Gastrocnemius medialis (tissue), 4 donors: ENCODE data around the gene PRAMEF13. TPM values are rescaled to one million over a fixed set of nuclear protein-coding genes. Genes with fewer than 3 reads are reported as not detected.
"Not testable (repeated sequence)": the region's sequence is repeated elsewhere in the genome, so short reads cannot be mapped to it uniquely, and the experiment has no call there.

Experiments
- ATAC-seq, 2 donors: fragments of 150-250 bp; one replicate each; pipeline ENCODE4 v1.9.1; 2016
- DNase-seq, 2 donors: peaks; one replicate each; pipeline ENCODE4 v3.0.0-alpha.2; 2019
- H3K27ac ChIP-seq, 4 donors: fragments of 200-600 bp; sonication (generic); 1 replicate in 1 of 4; 2 replicates in 3 of 4; pipeline ENCODE4 v1.5.1; 2016 to 2018; ENCODE audit warnings: mild to moderate bottlenecking in 2 of 4, moderate library complexity in 1 of 4
- H3K27me3 ChIP-seq, 3 donors: fragments of 200-600 bp; sonication (generic) in 2 of 3; 1 replicate in 1 of 3; 2 replicates in 2 of 3; pipeline versions ENCODE4 v1.5.1 to v1.6.0; 2016 to 2019; ENCODE audit warnings: mild to moderate bottlenecking in 1 of 3, moderate library complexity in 1 of 3
- H3K36me3 ChIP-seq, 2 donors: fragments of 200-600 bp; sonication (generic) in 1 of 2; one replicate each; pipeline ENCODE4 v1.5.1; 2017 to 2018
- H3K4me1 ChIP-seq, 2 donors: fragments of 200-600 bp; sonication (generic) in 1 of 2; one replicate each; pipeline ENCODE4 v1.5.1; 2016 to 2017; ENCODE audit warnings: mild to moderate bottlenecking in 2 of 2
- H3K4me3 ChIP-seq, 4 donors: fragments of 200-600 bp; sonication (generic) in 3 of 4; 1 replicate in 1 of 4; 2 replicates in 3 of 4; pipeline ENCODE4 v1.5.1; 2016 to 2019; ENCODE audit warnings: mild to moderate bottlenecking in 2 of 4
- H3K9me3 ChIP-seq, 3 donors: fragments of 200-600 bp; sonication (generic) in 2 of 3; 1 replicate in 1 of 3; 2 replicates in 2 of 3; pipeline ENCODE4 v1.5.1; 2016 to 2019
- in situ Hi-C, 4 donors: fragments of 200-750 bp; cut with MboI; loops; one replicate each; pipeline versions ENCODE4 v1.15.0 to v1.8.0; 2017; ENCODE audit warnings: low sequenced_read_pairs in 4 of 4
- intact Hi-C: fragments of 100-400 bp; cut with DNase I; formaldehyde crosslinking; loops from one replicate; pipeline ENCODE4 v1.15.1; 2023; ENCODE audit warnings: low total_unique reads
- total RNA-seq, 4 donors: library from RNA; depleted of rRNA; stranded (reverse); fragments of >200 nt; gene quantifications; one replicate each; pipeline versions ENCODE4 v1.1.0 to v1.2.3, GENCODE V29; 2016

PRAMEF13 gene
- total RNA-seq, 4 donors from 2014 or later, result not detected

DNA sequence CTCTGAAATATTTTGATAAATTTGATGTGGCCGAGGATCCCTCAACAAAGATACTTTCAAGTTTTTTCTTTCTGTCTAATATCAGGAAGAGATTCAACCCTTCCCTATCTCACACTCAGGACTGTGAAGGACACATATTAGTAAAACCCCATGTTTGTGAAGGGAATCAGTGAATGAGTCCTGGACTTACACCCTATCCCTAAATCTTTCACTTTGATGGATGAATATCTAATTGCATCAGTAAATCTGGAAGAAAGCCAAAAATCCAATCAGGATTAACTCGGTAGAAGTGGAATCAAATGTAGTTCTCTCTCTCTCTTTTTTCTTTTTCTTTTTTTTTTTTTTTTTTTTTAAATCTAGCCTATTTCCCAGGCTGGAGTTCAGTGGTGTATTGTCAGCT lies 29.7 kb downstream of the PRAMEF13 start, which contains the start of gene PRAMEF9:
Gene PRAMEF9, plus strand, starts transcription at position 301 of the 400 bp plus-strand sequence. CDS start 3,433 bp downstream, outside the sequence.
- in situ Hi-C loops, ATAC-seq, H3K27ac ChIP-seq, DNase-seq, H3K9me3 ChIP-seq, H3K27me3 ChIP-seq, H3K36me3 ChIP-seq, intact Hi-C loops, H3K4me3 ChIP-seq, H3K4me1 ChIP-seq: not testable (repeated sequence)

DNA sequence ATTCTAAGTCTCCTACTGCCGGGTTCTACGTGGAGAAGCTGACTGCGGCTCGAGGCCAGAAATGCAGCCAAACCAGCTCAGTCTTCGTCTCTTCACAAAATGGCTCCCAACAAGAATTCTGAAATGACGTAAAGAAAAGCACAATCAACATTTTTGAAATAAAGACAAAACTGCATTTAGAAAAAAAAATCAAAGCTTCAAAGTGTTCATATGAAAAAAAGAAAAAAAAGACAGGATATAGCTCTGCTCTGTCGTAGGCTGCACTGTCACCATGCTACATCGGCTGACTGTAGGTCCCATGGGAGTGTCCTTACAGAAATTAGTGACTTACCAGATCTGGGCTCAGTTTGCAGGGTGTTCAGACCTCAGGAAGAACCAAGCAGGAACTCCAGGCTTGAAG lies 35.7 kb downstream of the PRAMEF13 start, which contains the start of gene HNRNPCL4:
Gene HNRNPCL4, minus strand, starts transcription at position 101 of the 400 bp plus-strand sequence. CDS start 164 bp downstream, outside the sequence.
- H3K27me3 ChIP-seq, in situ Hi-C loops, ATAC-seq, H3K27ac ChIP-seq, DNase-seq, H3K4me1 ChIP-seq, H3K4me3 ChIP-seq, intact Hi-C loops, H3K36me3 ChIP-seq, H3K9me3 ChIP-seq: not testable (repeated sequence)

DNA sequence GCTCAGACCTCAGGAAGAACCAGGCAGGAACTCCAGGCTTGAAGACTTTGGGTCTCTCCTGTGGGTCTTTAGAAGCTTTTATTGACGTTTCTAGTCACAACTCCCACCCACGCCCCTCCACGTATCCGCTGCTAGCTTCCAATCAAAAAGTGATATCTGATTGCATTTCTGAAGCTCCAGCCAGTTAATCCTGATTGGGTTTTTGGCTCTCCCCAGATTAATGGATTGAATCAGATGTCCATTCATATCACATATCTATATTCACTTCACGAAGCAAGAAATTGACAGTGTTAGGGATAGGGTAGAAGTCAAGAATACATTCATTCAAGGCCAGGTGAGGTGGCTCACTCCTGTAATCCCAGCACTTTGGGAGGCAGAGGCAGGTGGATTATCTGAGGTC lies 45.3 kb downstream of the PRAMEF13 start, which contains the start of gene PRAMEF26:
Gene PRAMEF26, minus strand, starts transcription at position 101 of the 400 bp plus-strand sequence. CDS start 2,914 bp downstream, outside the sequence.
- H3K36me3 ChIP-seq, H3K27me3 ChIP-seq, H3K27ac ChIP-seq, H3K4me3 ChIP-seq, H3K9me3 ChIP-seq, H3K4me1 ChIP-seq, in situ Hi-C loops, intact Hi-C loops, ATAC-seq, DNase-seq: not testable (repeated sequence)

Other genes starting within 250 kb of the PRAMEF13 start
- gene PRAMEF27, start 144.8 kb downstream of the PRAMEF13 start, total RNA-seq, result not detected
- not detected for gene HNRNPCL3, start 140.6 kb downstream of the PRAMEF13 start, total RNA-seq
- gene PRAMEF25, start 130.6 kb downstream of the PRAMEF13 start, total RNA-seq, result not detected
- gene HNRNPCL2, start 84.6 kb downstream of the PRAMEF13 start, total RNA-seq, result not detected
- gene PRAMEF26, start 45.4 kb downstream of the PRAMEF13 start, total RNA-seq, result not detected
- gene HNRNPCL4, start 35.8 kb downstream of the PRAMEF13 start, total RNA-seq, result not detected
- not detected for gene PRAMEF9, start 29.6 kb downstream of the PRAMEF13 start, total RNA-seq
- gene PRAMEF18, start 24.7 kb upstream of the PRAMEF13 start, total RNA-seq, result not detected
- not detected for gene PRAMEF5, start 52.8 kb upstream of the PRAMEF13 start, total RNA-seq
- gene PRAMEF8, start 83.7 kb upstream of the PRAMEF13 start, total RNA-seq, result not detected
- not detected for gene PRAMEF33, start 102.1 kb upstream of the PRAMEF13 start, total RNA-seq
- not detected for gene PRAMEF15, start 114.2 kb upstream of the PRAMEF13 start, total RNA-seq
- not detected for gene PRAMEF14, start 145.7 kb upstream of the PRAMEF13 start, total RNA-seq
- not detected for gene PRAMEF19, start 170.5 kb upstream of the PRAMEF13 start, total RNA-seq
- not detected for gene PRAMEF17, start 188.2 kb upstream of the PRAMEF13 start, total RNA-seq
- not detected for gene PRAMEF20, start 209.0 kb upstream of the PRAMEF13 start, total RNA-seq